ENCODE results near the gene BEND3. TPM values are rescaled to one million over a fixed set of nuclear protein-coding genes. Genes with fewer than 3 reads are reported as not detected.

BEND3 gene
- polyA plus RNA-seq, 1 donor from 2014 or later: 5.7 TPM

GRCh38 chr6:107102414-107102805 lies 12.9 kb downstream of the BEND3 start:
- no peak overlapping the region for H3K4me2 ChIP-seq (ENCODE audit: low read length)
- H2AFZ ChIP-seq (ENCODE audit: low read depth, low read length): no peak overlapping the region
- no peaks in the 10 kb centered on the region for H3K9me2 ChIP-seq (ENCODE audit: insufficient read depth, low read length)

DNA sequence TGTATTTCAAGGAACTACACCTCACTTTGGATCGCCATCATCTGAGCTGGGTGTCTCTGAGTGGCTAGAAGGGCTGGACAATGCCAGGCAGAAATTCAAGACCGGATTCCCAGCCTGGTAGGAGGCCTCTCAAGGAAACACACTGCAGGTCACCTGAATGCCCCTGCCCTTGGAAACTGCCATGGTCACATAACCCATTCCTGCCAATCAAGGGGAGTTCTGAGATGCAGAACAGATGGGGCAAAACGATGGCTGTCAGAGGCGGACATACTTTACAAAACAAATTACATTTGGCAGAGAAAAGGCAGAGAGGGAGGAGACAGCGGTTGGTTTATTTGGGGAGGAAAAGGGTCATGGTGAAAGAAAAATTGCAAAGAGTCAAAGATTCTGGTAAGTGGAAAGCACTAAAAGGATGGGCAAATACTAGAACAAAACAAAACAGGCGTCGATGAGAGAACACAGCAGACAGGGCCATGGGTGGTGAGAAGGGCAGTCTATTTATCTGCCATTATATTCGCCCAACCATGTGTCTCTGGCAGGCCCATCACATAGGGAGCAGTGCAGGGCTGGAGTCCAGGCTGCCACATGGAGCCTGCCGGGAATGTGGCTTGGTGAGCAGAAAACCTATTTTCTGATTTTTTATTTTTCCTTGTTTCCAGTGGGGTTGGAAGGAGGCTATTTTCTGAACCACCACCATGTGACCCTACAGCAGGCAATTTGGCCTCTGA lies 13.5 kb downstream of the BEND3 start:
- H3K27me3 ChIP-seq (ENCODE audit: insufficient read depth, low read depth, low read length): no peaks in the 10 kb centered on the region
- H3F3A ChIP-seq (ENCODE audit: insufficient read depth, low read length, poor library complexity, severe bottlenecking): no peaks in the 10 kb centered on the region
- H4K20me1 ChIP-seq (ENCODE audit: insufficient read depth): no peaks in the 10 kb centered on the region
- no peaks in the 10 kb centered on the region for H3K9me3 ChIP-seq (ENCODE audit: low read length)
- no peak overlapping the region for H2AFZ ChIP-seq (ENCODE audit: low read depth, low read length)
- no peak overlapping the region for H3K9ac ChIP-seq (ENCODE audit: low read length)
- H3K27ac ChIP-seq (ENCODE audit: low read length): no peak overlapping the region
- H3K9me2 ChIP-seq (ENCODE audit: insufficient read depth, low read length): no peaks in the 10 kb centered on the region
- no peaks in the 10 kb centered on the region for H3K36me3 ChIP-seq (ENCODE audit: insufficient read depth, low read length)
- H3K79me2 ChIP-seq (replicated peaks; ENCODE audit: insufficient read depth, low read length): peaks cover 16% of the 10 kb centered on the region
- no peak overlapping the region for H3K4me2 ChIP-seq (ENCODE audit: low read length)
- no peak overlapping the region for H3K4me3 ChIP-seq (ENCODE audit: low read length)
- TF ChIP-seq, protein P1, sequence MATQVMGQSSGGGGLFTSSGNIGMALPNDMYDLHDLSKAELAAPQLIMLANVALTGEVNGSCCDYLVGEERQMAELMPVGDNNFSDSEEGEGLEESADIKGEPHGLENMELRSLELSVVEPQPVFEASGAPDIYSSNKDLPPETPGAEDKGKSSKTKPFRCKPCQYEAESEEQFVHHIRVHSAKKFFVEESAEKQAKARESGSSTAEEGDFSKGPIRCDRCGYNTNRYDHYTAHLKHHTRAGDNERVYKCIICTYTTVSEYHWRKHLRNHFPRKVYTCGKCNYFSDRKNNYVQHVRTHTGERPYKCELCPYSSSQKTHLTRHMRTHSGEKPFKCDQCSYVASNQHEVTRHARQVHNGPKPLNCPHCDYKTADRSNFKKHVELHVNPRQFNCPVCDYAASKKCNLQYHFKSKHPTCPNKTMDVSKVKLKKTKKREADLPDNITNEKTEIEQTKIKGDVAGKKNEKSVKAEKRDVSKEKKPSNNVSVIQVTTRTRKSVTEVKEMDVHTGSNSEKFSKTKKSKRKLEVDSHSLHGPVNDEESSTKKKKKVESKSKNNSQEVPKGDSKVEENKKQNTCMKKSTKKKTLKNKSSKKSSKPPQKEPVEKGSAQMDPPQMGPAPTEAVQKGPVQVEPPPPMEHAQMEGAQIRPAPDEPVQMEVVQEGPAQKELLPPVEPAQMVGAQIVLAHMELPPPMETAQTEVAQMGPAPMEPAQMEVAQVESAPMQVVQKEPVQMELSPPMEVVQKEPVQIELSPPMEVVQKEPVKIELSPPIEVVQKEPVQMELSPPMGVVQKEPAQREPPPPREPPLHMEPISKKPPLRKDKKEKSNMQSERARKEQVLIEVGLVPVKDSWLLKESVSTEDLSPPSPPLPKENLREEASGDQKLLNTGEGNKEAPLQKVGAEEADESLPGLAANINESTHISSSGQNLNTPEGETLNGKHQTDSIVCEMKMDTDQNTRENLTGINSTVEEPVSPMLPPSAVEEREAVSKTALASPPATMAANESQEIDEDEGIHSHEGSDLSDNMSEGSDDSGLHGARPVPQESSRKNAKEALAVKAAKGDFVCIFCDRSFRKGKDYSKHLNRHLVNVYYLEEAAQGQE (IDR thresholded peaks at IDR 0.05; ENCODE audit: borderline replicate concordance): no peak
- TF ChIP-seq MXI1 (conservative IDR thresholded peaks at IDR 0.05; ENCODE audit: poor library complexity, severe bottlenecking) (no peak), EP300 (conservative IDR thresholded peaks at IDR 0.05; ENCODE audit: poor library complexity, severe bottlenecking) (no peak), POLR2AphosphoS5 (IDR thresholded peaks at IDR 0.05) (no peak), RAD21 (conservative IDR thresholded peaks at IDR 0.05) (no peak), TAF1 (IDR thresholded peaks at IDR 0.05; ENCODE audit: low read depth) (no peak), SMC3 (conservative IDR thresholded peaks at IDR 0.05; ENCODE audit: poor library complexity) (no peak), CTCF (IDR thresholded peaks at IDR 0.05; ENCODE audit: poor library complexity, severe bottlenecking) (no peak)

More at GRCh38 chr6:107102414-107102805, 12.9 kb downstream of the BEND3 start:
- TF ChIP-seq MXI1 (conservative IDR thresholded peaks at IDR 0.05; ENCODE audit: poor library complexity, severe bottlenecking) (no peak), RAD21 (conservative IDR thresholded peaks at IDR 0.05) (no peak), POLR2AphosphoS5 (IDR thresholded peaks at IDR 0.05) (no peak), CTCF (IDR thresholded peaks at IDR 0.05; ENCODE audit: poor library complexity, severe bottlenecking) (no peak), SMC3 (conservative IDR thresholded peaks at IDR 0.05; ENCODE audit: poor library complexity) (no peak), EP300 (conservative IDR thresholded peaks at IDR 0.05; ENCODE audit: poor library complexity, severe bottlenecking) (no peak), TAF1 (IDR thresholded peaks at IDR 0.05; ENCODE audit: low read depth) (no peak), EZH2 (IDR thresholded peaks at IDR 0.05; ENCODE audit: borderline replicate concordance, insufficient read depth, low read length, poor library complexity, severe bottlenecking) (no peak)
- TF ChIP-seq, protein P1 (IDR thresholded peaks at IDR 0.05; ENCODE audit: borderline replicate concordance): no peak
- no peaks in the 10 kb centered on the region for H3F3A ChIP-seq (ENCODE audit: insufficient read depth, low read length, poor library complexity, severe bottlenecking)
- H3K79me2 ChIP-seq (replicated peaks; ENCODE audit: insufficient read depth, low read length): peaks cover 20% of the 10 kb centered on the region
- no peak overlapping the region for H3K4me3 ChIP-seq (ENCODE audit: low read length)
- H3K9ac ChIP-seq (ENCODE audit: low read length): no peak overlapping the region
- H3K36me3 ChIP-seq (ENCODE audit: insufficient read depth, low read length): no peaks in the 10 kb centered on the region
- no peaks in the 10 kb centered on the region for H3K9me3 ChIP-seq (ENCODE audit: low read length)
- no peaks in the 10 kb centered on the region for H3K27me3 ChIP-seq (ENCODE audit: insufficient read depth, low read depth, low read length)
- H3K27ac ChIP-seq (ENCODE audit: low read length): no peak overlapping the region
- H4K20me1 ChIP-seq (ENCODE audit: insufficient read depth): no peaks in the 10 kb centered on the region
